ENCODE data around the gene REEP1.

REEP1 gene

DNA sequence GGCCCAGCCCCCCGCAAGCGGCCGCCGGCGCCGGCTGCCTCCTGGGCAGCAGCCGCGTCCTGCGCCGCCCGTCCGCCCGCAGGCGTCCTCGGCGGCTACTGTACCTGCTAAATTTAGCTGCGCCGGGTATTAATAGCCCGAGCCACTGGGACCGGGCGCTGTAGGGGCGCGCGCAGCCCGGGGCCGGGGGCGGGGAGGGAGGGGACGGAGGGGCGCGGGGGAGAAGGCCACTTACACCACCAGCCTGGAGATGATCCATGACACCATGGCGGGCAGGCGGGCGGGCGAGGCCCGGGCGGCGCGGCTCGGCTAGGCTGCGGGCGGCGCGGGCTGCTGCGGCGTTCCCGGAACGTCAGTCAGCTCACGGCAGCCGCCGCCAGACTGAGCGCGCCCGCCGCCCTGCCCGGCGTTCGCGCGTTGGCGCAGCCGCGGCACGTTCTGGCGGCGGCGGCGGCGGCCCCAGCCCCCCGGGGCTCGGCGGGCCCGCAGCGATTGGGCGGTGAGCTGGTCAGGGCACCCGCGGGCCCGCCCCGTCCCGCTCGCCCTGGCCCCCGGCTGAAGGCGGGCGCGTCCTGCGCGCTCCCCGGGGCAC lies at the start of gene REEP1:
REEP1 (minus strand) TSS at position 383 of the 592 bp plus-strand sequence; CDS start at position 267, 116 bp downstream.
- TF ChIP-seq, protein P1, sequence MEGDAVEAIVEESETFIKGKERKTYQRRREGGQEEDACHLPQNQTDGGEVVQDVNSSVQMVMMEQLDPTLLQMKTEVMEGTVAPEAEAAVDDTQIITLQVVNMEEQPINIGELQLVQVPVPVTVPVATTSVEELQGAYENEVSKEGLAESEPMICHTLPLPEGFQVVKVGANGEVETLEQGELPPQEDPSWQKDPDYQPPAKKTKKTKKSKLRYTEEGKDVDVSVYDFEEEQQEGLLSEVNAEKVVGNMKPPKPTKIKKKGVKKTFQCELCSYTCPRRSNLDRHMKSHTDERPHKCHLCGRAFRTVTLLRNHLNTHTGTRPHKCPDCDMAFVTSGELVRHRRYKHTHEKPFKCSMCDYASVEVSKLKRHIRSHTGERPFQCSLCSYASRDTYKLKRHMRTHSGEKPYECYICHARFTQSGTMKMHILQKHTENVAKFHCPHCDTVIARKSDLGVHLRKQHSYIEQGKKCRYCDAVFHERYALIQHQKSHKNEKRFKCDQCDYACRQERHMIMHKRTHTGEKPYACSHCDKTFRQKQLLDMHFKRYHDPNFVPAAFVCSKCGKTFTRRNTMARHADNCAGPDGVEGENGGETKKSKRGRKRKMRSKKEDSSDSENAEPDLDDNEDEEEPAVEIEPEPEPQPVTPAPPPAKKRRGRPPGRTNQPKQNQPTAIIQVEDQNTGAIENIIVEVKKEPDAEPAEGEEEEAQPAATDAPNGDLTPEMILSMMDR (conservative IDR thresholded peaks at IDR 0.05) = no peak

GRCh38 chr2:86383844-86384243 lies 46.4 kb upstream of the REEP1 start:
- TF ChIP-seq, protein P1 (conservative IDR thresholded peaks at IDR 0.05) = no peak
- H3K27ac ChIP-seq = no peak overlapping the region

More for the DNA sequence above, at the start of gene REEP1:
- H3K27ac ChIP-seq = peak within 1 kb of the TSS; percentile 48

DNA sequence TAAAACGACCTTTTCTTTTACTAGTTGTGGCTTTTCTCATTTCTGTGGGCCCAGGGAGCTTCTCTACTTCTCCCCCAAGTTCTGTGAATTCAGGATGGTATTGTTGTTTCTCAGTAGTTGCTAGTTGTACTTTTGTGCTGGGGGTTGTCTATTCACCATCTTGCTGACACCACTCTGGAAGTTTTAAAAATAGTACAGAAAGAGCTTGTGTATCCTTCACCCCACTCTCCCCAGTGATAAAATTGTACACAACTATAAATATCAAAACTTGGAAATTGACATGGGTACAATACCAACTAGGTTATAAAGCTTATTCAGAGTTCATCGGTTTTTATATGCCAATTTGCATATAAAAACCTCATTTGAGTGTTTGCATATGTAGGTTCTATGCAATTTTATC lies 45.3 kb upstream of the REEP1 start:
- H3K27ac ChIP-seq = no peak overlapping the region
- TF ChIP-seq, protein P1 (conservative IDR thresholded peaks at IDR 0.05) = no peak

- H3K27ac ChIP-seq = no peak overlapping the region
- TF ChIP-seq, protein P1 (conservative IDR thresholded peaks at IDR 0.05) = no peak
Observed at GRCh38 chr2:86382108-86382507, 44.7 kb upstream of the REEP1 start.

DNA sequence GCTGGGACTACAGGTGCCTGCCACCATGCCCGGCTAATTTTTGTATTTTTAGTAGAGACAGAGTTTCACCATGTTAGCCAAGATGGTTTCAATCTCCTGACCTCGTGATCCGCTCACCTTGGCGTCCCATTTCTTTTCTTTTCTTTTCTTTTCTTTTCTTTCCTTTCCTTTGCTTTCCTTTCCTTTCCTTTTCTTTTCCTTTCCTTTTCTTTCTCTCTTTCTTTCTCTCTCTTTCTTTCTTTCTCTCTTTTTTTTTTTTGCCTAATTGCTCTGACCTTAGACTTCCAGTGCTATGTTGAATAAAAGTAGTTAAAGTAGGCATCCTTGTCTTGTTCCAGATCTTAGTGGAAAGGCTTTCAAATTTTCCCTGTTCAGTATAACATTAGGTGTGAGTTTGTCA lies 41.0 kb upstream of the REEP1 start:
- TF ChIP-seq, protein P1 (conservative IDR thresholded peaks at IDR 0.05) = no peak
- H3K27ac ChIP-seq = no peak overlapping the region

DNA sequence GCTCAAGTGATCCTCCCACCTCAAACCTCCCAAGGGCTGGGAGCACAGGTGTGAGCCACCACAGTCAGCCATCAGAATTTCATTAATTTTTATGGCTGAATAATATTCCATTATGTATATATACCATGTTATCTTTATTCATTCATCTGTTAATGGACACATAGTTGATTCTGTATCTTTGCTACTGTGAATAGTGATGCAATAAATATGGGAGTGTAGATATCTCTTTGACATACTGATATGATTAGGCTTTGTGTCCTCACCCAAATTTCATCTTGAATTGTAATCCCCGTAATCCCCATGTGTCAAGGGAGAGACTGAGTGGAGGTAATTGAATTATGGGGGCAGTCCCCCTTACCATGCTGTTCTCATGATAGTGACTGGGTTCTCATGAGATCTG lies 38.2 kb upstream of the REEP1 start:
- no peak overlapping the region for H3K27ac ChIP-seq
- TF ChIP-seq, protein P1 (conservative IDR thresholded peaks at IDR 0.05) = no peak

DNA sequence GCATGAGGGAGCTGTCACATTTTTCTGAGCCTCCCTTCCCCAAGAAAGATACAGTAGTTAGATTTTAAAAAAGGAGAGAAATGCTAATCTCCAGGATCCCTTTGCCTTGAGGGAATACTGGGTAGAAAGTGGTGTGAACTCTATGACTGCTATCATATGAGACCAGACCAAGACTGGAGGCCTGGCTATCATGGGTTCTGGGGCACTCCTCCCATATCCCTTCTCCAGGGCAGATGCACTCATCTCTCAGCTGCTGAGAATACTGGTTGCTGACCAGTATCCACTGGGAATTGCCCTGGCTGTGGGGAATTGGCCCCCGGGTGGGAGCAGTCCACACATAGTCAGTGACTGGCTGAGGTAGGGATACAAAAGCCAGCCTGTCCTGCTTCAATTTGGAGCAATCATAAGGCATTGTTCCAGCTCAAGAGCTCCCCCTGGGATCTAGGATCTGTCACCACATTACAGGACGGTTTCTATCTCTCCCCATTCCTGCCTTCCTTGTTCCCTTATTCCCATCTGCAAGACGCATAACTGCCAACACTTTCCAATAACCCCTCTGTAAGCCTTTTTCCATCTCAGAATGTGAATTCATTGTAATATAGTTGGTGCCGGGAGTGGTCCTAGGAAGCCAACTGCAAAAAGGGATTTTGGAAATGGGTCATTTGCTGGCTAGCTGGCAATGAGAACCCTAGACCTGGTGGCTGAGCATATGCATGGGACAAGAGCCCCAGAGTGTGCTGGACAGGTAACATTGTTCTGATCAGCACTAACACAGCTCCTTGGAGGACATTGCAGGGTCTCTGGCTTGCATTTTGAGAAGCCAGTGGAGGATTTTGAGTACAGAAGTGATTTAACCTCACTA lies 35.4 kb upstream of the REEP1 start:
- peak overlapping the region; percentile 79 for H3K27ac ChIP-seq
- TF ChIP-seq, protein P1 (conservative IDR thresholded peaks at IDR 0.05) = peak; percentile 79
